TTC549 (cell line): ENCODE results near the gene MAP3K2.

Experiments
- FAIRE-seq: peaks from 2 replicates; lab custom pipeline; 2012; peaks lifted over from hg19 to GRCh38; lab: Jason Lieb, UNC

MAP3K2 gene, protein sequence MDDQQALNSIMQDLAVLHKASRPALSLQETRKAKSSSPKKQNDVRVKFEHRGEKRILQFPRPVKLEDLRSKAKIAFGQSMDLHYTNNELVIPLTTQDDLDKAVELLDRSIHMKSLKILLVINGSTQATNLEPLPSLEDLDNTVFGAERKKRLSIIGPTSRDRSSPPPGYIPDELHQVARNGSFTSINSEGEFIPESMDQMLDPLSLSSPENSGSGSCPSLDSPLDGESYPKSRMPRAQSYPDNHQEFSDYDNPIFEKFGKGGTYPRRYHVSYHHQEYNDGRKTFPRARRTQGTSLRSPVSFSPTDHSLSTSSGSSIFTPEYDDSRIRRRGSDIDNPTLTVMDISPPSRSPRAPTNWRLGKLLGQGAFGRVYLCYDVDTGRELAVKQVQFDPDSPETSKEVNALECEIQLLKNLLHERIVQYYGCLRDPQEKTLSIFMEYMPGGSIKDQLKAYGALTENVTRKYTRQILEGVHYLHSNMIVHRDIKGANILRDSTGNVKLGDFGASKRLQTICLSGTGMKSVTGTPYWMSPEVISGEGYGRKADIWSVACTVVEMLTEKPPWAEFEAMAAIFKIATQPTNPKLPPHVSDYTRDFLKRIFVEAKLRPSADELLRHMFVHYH

DNA sequence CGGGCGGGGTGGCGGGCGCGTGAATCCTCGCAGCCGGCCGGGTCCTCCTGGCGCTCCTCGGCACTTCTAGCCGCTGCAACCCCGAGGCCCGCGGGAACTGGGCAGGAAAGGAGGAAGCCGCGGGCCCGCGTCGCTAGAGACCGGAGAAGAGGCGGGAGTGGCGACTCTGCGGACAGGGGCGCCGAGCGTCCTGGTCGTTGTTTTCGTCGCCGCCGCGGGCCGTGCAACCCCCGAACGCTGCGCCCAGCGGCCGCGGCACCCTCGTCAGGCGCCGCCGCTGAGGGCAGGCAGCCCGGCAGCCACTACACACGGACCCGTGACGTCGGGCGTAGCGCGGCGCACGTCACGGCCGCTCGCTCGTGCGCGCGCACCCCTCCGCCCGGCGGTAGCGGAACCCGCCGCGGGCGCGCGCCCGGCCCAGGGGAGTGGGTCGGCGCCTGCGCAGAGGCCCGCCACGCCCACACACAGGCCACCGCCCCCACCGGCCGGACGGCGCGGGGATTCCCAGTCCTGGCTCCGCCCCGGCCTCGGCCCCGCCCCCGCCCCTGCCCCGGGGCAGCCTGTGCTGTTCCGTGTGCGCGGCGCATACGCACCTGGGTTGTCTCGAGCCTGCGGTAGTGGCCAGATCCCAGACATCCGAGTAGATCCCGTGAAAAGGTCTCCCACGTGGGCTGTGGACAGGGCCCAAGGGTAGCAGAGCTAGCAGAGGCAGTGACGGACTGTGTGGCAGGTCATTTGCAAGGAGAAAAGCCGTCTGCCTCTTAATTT lies at the start of gene MAP3K2:
TSS of gene MAP3K2 (minus strand) at position 321 of the 768 bp plus-strand sequence. CDS start 44,846 bp downstream, outside the sequence.
- FAIRE-seq, result no peak

GRCh38 chr2:127437056-127437455 lies 49.3 kb upstream of the MAP3K2 start:
- no peak for FAIRE-seq

GRCh38 chr2:127434515-127434914 lies 46.7 kb upstream of the MAP3K2 start:
- FAIRE-seq, result no peak

DNA sequence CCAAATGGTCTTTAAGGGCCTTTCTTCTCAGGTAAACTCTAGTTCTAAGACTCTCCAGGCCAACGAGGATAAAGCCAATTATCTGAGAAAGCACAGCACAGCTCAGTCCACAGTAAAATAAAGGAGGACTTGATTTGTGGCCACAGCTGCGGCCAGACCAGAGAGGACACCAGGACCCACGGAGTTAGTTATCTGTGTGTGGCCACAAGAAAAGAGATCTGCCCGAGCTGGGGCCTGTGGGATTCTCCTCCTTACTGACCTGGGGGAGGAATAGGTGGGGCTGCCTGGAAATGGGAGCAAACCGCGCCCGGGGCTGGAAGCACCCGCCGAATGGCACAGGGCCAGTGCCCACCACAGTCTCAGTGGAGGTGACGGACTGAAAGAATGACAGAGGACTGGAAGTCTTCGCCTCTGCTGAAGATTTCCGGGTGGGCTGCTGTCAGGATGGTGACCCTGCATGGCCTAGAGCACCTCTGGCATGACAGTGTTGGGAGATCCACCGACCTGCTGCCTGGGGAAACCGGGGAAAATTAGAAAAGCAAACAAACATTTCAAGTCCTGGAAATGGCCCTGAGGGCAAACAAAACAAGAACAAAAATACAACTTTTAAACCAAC lies 43.7 kb upstream of the MAP3K2 start:
- FAIRE-seq, result no peak

- no peak for FAIRE-seq
Observed at GRCh38 chr2:127429844-127430425, 42.2 kb upstream of the MAP3K2 start.

GRCh38 chr2:127429291-127429690 lies 41.5 kb upstream of the MAP3K2 start:
- no peak for FAIRE-seq

GRCh38 chr2:127428815-127429109 lies 41.0 kb upstream of the MAP3K2 start:
- no peak for FAIRE-seq

DNA sequence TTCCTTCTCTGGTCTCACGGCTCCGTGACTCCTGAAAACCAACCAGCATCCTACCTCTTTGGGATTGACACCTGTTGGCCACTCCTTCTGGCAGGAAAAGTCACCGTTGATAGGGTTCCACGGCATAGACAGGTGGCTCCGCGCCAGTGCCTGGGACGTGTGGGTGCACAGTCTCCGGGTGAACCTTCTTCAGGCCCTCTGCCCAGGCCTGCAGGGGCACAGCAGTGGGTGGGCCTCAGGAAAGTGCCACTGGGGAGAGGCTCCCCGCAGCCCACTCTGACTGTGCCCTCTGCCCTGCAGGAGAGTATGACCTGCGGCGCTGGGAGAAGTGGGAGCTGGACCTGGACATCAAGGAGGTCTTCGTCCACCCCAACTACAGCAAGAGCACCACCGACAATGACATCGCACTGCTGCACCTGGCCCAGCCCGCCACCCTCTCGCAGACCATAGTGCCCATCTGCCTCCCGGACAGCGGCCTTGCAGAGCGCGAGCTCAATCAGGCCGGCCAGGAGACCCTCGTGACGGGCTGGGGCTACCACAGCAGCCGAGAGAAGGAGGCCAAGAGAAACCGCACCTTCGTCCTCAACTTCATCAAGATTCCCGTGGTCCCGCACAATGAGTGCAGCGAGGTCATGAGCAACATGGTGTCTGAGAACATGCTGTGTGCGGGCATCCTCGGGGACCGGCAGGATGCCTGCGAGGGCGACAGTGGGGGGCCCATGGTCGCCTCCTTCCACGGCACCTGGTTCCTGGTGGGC lies 40.5 kb upstream of the MAP3K2 start:
- no peak for FAIRE-seq

GRCh38 chr2:127427376-127428056 lies 39.7 kb upstream of the MAP3K2 start:
- FAIRE-seq, result no peak

- FAIRE-seq, result no peak
Observed at GRCh38 chr2:127426501-127427354, 39.0 kb upstream of the MAP3K2 start.

DNA sequence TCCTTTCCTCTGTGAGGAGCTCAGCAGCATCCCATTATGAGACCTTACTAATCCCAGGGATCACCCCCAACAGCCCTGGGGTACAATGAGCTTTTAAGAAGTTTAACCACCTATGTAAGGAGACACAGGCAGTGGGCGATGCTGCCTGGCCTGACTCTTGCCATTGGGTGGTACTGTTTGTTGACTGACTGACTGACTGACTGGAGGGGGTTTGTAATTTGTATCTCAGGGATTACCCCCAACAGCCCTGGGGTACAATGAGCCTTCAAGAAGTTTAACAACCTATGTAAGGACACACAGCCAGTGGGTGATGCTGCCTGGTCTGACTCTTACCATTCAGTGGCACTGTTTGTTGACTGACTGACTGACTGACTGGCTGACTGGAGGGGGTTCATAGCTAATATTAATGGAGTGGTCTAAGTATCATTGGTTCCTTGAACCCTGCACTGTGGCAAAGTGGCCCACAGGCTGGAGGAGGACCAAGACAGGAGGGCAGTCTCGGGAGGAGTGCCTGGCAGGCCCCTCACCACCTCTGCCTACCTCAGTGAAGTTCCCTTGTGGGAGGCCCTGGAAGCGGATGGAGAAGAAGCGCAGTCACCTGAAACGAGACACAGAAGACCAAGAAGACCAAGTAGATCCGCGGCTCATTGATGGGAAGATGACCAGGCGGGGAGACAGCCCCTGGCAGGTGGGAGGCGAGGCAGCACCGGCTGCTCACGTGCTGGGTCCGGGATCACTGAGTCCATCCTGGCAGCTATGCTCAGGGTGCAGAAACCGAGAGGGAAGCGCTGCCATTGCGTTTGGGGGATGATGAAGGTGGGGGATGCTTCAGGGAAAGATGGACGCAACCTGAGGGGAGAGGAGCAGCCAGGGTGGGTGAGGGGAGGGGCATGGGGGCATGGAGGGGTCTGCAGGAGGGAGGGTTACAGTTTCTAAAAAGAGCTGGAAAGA lies 38.0 kb upstream of the MAP3K2 start:
- FAIRE-seq, result no peak

DNA sequence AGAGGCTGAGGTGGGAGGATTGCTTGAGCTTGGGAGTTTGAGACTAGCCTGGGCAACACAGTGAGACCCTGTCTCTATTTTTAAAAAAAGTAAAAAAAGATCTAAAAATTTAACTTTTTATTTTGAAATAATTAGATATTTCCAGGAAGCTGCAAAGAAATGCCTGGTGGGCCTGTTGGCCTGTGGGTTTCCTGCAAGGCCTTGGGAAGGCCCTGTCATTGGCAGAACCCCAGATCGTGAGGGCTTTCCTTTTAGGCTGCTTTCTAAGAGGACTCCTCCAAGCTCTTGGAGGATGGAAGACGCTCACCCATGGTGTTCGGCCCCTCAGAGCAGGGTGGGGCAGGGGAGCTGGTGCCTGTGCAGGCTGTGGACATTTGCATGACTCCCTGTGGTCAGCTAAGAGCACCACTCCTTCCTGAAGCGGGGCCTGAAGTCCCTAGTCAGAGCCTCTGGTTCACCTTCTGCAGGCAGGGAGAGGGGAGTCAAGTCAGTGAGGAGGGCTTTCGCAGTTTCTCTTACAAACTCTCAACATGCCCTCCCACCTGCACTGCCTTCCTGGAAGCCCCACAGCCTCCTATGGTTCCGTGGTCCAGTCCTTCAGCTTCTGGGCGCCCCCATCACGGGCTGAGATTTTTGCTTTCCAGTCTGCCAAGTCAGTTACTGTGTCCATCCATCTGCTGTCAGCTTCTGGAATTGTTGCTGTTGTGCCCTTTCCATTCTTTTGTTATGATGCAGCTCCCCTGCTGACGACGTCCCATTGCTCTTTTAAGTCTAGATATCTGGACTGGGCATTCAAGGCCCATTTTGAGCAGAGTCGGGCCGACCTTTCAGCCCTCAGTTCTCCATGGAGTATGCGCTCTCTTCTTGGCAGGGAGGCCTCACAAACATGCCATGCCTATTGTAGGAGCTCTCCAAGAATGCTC lies 37.1 kb upstream of the MAP3K2 start:
- FAIRE-seq, result no peak

GRCh38 chr2:127423880-127424279 lies 36.1 kb upstream of the MAP3K2 start:
- FAIRE-seq, result peak; percentile 7

GRCh38 chr2:127423478-127423843 lies 35.7 kb upstream of the MAP3K2 start:
- FAIRE-seq, result no peak

DNA sequence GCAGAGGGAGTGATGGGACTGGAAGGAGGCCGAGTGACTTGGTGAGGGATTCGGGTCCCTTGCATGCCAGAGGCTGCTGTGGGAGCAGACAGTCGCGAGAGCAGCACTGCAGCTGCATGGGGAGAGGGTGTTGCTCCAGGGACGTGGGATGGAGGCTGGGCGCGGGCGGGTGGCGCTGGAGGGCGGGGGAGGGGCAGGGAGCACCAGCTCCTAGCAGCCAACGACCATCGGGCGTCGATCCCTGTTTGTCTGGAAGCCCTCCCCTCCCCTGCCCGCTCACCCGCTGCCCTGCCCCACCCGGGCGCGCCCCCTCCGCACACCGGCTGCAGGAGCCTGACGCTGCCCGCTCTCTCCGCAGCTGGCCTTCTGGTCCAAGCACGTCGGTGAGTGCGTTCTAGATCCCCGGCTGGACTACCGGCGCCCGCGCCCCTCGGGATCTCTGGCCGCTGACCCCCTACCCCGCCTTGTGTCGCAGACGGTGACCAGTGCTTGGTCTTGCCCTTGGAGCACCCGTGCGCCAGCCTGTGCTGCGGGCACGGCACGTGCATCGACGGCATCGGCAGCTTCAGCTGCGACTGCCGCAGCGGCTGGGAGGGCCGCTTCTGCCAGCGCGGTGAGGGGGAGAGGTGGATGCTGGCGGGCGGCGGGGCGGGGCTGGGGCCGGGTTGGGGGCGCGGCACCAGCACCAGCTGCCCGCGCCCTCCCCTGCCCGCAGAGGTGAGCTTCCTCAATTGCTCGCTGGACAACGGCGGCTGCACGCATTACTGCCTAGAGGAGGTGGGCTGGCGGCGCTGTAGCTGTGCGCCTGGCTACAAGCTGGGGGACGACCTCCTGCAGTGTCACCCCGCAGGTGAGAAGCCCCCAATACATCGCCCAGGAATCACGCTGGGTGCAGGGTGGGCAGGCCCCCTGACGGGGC lies 35.0 kb upstream of the MAP3K2 start:
- FAIRE-seq, result no peak

- FAIRE-seq, result no peak
Observed at GRCh38 chr2:127421871-127422558, 34.2 kb upstream of the MAP3K2 start.
